Ishikawa (cell line): ENCODE results near the gene RAB8B.

Experiments
- CREB1 ChIP-seq: IDR thresholded peaks from 2 replicates; pipeline ENCODE4 v1.6.1; 2012; ENCODE audit warnings: low read depth
- EP300 ChIP-seq: IDR thresholded peaks from 2 replicates; pipeline ENCODE4 v1.6.1; 2012; ENCODE audit warnings: borderline replicate concordance
- FOXM1 ChIP-seq: IDR thresholded peaks from 2 replicates; pipeline ENCODE4 v1.6.1; 2012; ENCODE audit warnings: low read depth, borderline replicate concordance
- TCF12 ChIP-seq: IDR thresholded peaks from 2 replicates; pipeline ENCODE4 v1.6.1; 2012; ENCODE audit warnings: low read depth
- TF ChIP-seq, protein P1 (sequence below): IDR thresholded peaks from 2 replicates; pipeline ENCODE4 v1.6.1; 2012; ENCODE audit warnings: low read depth, mild to moderate bottlenecking
- TF ChIP-seq, protein P2 (sequence below): IDR thresholded peaks from 2 replicates; pipeline ENCODE4 v1.6.1; 2012

DNA sequence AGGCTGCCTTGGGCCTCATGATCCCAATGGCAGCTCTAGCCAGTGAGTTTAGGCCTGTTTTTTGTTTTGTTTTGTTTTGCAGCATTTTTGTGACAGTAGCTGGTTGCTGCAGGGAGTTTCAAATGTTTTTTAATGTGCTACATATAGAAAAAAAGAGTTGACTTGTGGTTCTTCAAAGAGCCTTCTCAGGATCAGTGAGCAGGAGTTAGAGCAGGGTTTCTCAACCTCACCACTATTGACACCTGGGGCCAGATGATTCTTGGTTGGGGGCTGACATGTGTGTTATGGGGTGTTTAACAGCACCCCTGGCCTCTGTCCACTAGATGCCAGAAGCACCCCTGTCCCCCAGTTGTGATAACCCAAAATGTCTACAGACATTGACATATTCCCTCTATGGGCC is 105.9 kb downstream of the RAB8B start:
- no peak for TF ChIP-seq FOXM1
- TF ChIP-seq TCF12 = no peak
- TF ChIP-seq EP300 = no peak
- TF ChIP-seq, protein P1, sequence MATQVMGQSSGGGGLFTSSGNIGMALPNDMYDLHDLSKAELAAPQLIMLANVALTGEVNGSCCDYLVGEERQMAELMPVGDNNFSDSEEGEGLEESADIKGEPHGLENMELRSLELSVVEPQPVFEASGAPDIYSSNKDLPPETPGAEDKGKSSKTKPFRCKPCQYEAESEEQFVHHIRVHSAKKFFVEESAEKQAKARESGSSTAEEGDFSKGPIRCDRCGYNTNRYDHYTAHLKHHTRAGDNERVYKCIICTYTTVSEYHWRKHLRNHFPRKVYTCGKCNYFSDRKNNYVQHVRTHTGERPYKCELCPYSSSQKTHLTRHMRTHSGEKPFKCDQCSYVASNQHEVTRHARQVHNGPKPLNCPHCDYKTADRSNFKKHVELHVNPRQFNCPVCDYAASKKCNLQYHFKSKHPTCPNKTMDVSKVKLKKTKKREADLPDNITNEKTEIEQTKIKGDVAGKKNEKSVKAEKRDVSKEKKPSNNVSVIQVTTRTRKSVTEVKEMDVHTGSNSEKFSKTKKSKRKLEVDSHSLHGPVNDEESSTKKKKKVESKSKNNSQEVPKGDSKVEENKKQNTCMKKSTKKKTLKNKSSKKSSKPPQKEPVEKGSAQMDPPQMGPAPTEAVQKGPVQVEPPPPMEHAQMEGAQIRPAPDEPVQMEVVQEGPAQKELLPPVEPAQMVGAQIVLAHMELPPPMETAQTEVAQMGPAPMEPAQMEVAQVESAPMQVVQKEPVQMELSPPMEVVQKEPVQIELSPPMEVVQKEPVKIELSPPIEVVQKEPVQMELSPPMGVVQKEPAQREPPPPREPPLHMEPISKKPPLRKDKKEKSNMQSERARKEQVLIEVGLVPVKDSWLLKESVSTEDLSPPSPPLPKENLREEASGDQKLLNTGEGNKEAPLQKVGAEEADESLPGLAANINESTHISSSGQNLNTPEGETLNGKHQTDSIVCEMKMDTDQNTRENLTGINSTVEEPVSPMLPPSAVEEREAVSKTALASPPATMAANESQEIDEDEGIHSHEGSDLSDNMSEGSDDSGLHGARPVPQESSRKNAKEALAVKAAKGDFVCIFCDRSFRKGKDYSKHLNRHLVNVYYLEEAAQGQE = no peak
- TF ChIP-seq, protein P2, sequence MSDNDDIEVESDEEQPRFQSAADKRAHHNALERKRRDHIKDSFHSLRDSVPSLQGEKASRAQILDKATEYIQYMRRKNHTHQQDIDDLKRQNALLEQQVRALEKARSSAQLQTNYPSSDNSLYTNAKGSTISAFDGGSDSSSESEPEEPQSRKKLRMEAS = no peak
- no peak for TF ChIP-seq CREB1
